Measurements from ENCODE around the gene CLDN16.

Gene CLDN16

DNA sequence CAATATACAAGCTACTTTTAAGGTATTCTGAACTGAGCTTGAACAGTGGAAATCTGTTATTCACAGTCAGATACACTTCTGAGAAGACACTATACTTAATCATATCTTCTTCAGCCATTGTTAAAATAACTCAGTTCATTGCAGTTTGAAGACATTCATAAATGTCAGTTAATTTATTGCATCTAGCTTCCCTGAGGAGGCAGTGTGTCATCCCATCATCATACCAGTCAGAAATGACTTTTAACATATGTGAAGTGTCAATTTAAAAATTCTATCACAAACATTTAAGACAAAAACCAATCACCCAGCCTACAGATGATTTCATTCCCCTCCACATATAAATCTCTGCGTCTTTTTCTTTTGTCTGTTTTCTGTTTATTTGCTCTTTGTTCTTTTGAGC lies 54.3 kb downstream of the CLDN16 start:
- no peak for DNase-seq (ENCODE audit: low spot score)

DNA sequence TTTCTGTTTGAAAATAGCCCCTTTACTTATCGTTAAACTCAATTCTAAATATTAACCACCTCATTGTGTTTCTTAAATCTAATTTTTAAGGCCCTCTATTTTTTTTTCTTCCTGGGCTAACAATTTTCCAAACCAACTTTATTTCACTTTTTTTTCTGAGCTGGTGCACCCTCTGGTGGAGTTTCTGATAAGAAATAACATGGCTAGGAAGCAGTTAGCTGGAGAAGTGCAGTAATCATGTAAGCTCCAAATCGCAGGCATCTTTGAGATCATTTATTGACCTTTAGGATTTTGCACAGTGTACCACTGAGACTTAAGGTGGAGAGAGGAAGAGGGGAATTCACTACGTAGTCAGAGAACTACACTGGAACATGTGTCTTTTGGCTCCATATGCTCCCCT lies 55.3 kb downstream of the CLDN16 start:
- no peak for DNase-seq (ENCODE audit: low spot score)

DNA sequence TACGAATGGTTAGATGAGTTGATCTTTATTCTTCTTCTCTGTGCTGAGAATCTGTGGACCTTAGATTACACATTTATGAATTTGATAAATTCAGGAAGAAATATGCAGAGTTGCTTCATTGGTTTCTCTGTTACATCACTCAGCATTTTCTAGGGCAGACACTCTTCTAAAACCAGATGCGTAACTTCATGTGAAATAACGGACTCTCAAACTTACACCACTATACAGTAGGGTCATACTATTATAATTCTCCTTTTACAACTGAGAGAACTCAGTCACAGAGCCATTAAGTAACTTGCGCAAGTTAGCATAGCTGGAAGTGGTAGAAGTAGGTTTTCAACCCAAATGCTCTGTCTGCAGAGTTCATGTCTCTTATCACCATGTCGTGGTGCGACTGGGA lies 56.0 kb downstream of the CLDN16 start:
- DNase-seq (ENCODE audit: low spot score) = no peak

DNA sequence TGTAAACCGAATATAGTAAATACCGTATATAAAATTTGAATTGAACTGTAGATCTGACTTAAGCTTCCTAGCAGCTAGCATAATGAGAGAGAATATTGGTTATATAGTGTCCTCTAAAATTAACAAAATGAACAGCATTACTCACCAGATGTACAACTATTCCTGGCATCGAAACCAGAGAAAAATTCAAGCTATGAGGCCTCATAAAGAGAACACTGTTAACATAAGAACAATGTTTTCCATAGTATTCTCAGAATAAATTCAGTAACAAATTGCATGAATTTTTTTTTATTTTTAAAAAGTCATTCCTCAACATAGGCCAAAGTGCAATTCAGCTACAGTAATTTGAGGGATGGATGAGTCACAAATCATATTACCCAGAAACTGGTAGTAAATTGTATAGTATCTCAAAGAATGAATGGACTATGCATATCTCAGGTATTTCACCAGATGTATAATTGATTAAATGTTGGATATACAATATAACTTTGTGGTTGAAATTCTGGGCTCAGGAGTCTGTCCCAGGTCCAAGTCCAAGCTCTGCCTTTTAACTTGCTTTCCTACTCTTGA lies 56.7 kb downstream of the CLDN16 start:
- DNase-seq (ENCODE audit: low spot score) = no peak

DNA sequence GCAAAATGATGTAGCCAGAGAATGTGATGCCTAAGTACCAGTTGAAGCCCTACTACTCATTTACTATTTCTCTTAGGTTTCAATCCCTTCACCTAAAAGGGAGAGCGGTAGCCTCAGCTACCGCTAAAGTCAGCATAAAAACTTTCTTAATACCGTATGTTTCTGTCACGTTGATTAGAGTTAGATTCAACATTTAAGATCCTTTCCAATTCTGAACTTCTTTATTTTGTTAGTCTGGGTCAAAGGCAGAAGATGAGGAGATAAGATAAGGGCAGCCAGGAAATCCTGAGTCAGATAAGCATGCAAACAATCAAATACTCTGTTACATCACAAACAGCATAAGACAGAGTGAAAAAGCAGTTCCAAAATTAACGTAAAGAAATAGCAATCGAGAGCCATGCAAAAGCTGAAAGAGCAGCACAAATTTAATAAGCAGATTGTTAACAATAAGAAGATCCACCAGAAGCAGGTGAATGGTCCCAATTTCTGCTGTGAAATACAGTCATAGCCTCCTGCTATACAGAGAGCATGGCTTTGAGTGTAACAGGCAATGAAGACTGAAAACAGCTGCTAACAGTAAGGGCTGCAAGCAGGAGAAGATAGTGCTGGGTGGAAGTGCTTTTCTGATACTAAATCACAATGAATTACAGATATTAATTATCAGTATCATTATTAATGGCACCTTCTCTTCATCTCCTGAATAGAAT lies 58.8 kb downstream of the CLDN16 start:
- DNase-seq (ENCODE audit: low spot score) = no peak

DNA sequence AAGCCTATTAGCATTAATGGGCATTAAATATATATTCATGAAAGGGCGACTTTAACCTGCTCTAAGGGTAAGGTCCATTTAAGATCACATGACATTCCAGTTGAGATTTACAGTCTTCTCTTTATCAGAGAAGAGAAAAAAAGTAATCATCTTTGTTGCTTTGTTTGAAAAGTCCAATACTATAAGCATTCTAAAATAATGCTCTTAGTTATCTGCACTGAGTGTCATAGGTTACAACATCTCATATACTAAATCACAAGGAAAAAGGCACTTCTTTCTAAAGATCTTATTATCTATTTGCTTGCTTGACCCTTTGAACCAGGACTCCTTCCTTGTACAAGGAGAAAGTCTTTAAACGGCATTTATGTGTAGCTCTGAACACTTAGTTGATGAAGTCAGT lies 60.3 kb downstream of the CLDN16 start:
- no peak for DNase-seq (ENCODE audit: low spot score)

DNA sequence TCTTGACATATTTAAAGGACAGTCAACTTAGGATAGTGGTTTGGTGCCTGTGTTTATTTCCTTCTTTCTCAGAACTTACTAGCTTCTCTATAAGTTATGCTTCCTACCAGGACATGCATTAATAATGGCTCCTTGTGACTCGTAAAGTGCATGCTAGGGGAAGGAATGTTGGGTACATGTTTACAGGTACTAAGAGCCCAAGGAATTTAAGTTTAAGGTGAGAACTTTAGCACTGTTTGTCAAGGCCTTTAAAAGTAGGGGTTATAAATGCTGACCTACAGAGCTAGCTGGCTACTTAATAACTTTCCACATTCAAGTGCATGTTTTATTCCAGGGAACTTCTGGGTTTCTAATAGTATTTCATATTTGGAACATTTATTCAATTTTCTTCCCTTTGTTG lies 61.8 kb downstream of the CLDN16 start, which contains the start of gene TMEM207:
TMEM207 (minus strand) TSS at position 101 of the 400 bp plus-strand sequence; CDS start at position 9, 92 bp downstream.
- no peak for DNase-seq (ENCODE audit: low spot score)

DNA sequence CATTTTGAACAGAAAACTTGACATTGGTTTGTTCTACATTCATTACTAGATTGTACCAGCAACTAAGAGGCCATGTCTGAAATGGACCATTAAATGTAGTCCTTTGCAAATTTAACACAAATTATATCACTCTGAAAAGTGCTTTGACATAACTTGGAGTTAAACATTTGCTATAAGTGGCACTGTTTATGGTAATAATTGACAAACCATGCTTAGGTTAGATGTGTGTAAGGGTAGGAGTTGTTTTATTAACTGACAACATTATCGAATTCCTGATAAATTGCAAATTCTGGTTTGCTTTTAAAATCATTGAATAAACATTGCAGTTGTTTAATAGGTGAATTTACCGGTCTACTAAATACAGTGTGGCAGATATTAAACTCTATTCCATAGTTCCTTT lies 67.9 kb downstream of the CLDN16 start:
- no peak for DNase-seq (ENCODE audit: low spot score)

DNA sequence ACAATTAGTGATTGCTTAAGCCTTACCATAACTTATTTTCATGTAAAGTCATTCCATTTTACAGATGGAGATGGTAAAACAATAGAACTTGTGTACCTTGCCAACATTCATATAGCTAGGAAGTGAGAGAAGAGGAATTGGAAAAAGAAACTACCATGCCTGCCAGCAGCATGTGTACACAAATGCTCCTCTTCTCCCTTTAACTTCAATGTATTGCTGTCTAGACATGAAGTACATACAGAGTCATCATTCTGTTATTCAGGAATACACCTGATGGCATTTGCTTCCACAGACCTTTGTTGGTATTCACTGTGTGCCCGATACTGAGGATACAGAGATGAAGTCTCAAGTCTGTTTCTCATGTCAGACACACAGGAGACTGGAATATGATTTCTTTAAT lies 68.8 kb downstream of the CLDN16 start:
- DNase-seq (ENCODE audit: low spot score) = no peak

DNA sequence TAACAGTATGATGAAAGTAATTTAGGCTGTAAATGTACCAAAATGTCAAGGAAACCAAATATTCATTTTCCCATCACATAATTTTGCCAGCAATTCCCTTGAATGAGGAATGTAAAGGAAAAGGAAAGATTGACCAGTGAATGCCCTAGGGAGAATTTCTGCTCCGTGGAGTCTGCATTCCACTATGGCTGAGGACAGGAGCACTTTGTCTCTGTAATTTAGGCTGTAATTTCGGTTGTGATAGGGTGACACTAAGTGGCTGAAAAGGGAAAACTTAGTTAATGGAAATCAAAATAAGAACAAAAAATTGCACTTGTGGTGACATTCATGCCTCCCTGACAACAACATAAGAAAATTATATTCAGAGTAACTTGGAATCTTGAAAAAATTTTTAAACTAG lies 70.1 kb downstream of the CLDN16 start:
- DNase-seq (ENCODE audit: low spot score) = no peak

Measured in left forelimb (tissue), 1 donor.